ENCODE results near the gene MAN2B2. TPM values are rescaled to one million over a fixed set of nuclear protein-coding genes. Genes with fewer than 3 reads are reported as not detected.

Gene MAN2B2
- total and polyA plus RNA-seq, 9 of the 15 experiments (the other 6 are each of a cell fraction or from before 2014, with no cell fraction given): 0.21 to 8.8 (median 3.7) TPM

GRCh38 chr4:6640292-6641163 is 65.5 kb downstream of the MAN2B2 start, which contains the start of gene MRFAP1 (continued):
- TF ChIP-seq NKRF (IDR thresholded peaks at IDR 0.05; ENCODE audit: borderline replicate concordance) (0 out of 2 replicates have a peak, but pooled peaks have one; percentile 23), E2F3 (CRISPR knock-in tag; IDR thresholded peaks at IDR 0.05) (no peak), FOS (IDR thresholded peaks at IDR 0.05; ENCODE audit: extremely low read depth, insufficient read length) (peak; percentile 24), EZH2 (IDR thresholded peaks at IDR 0.05; ENCODE audit: borderline replicate concordance, low read depth, low read length) (no peak), UBTF (IDR thresholded peaks at IDR 0.05; ENCODE audit: borderline replicate concordance in 1 of 2, low read depth in 2 of 2, low read length in 2 of 2) (peak in 1 of 2 experiments; percentile 51; a peak in 2 of 4 replicates), HES1 (IDR thresholded peaks at IDR 0.05; ENCODE audit: low read depth) (peak; percentile 68; the same call in 1 of the 2 replicates), NFXL1 (CRISPR knock-in tag; IDR thresholded peaks at IDR 0.05) (no peak), PML (IDR thresholded peaks at IDR 0.05; ENCODE audit: low read length) (peak; percentile 86; the same call in 1 of the 2 replicates), TRIM24 (IDR thresholded peaks at IDR 0.05) (peak in 1 of 2 experiments; percentile 2; a peak in 1 of 4 replicates), RB1 (IDR thresholded peaks at IDR 0.05; ENCODE audit: low read depth) (peak; percentile 63), ZNF764 (CRISPR knock-in tag; IDR thresholded peaks at IDR 0.05; ENCODE audit: low read depth) (no peak), ZBTB2 (IDR thresholded peaks at IDR 0.05) (peak; percentile 98), PHTF2 (CRISPR knock-in tag; IDR thresholded peaks at IDR 0.05) (no peak), NFRKB (IDR thresholded peaks at IDR 0.05; ENCODE audit: low read depth) (peak; percentile 69; the same call in 1 of the 2 replicates), ZNF75A (CRISPR knock-in tag; IDR thresholded peaks at IDR 0.05) (no peak), XRCC3 (IDR thresholded peaks at IDR 0.05) (no peak), ZC3H11A (IDR thresholded peaks at IDR 0.05; ENCODE audit: low read depth, low read length) (no peak), CCNT2 (IDR thresholded peaks at IDR 0.05; ENCODE audit: borderline replicate concordance, extremely low read depth, insufficient read length, low read depth, low read length) (peak; percentile 92), HINFP (tag; conservative IDR thresholded peaks at IDR 0.05; ENCODE audit: low read depth) (no peak)

Data from K562 (cell line).